ENCODE data around the gene IL36B. TPM values are rescaled to one million over a fixed set of nuclear protein-coding genes. Genes with fewer than 3 reads are reported as not detected.

The IL36B gene
- total and polyA plus RNA-seq, 9 of the 15 experiments (the other 6 are each of a cell fraction or from before 2014, with no cell fraction given), result not detected

GRCh38 chr2:113046465-113046864 is 6.2 kb downstream of the IL36B start (continued):
- TF ChIP-seq CHAMP1 (IDR thresholded peaks at IDR 0.05) (no peak), ZC3H8 (IDR thresholded peaks at IDR 0.05) (no peak), ZNF511 (CRISPR knock-in tag; IDR thresholded peaks at IDR 0.05) (no peak), RNF219 (CRISPR knock-in tag; IDR thresholded peaks at IDR 0.05) (no peak), FOXP4 (CRISPR knock-in tag; IDR thresholded peaks at IDR 0.05; ENCODE audit: borderline replicate concordance) (no peak)
